AG10803 (cell line): ENCODE results near the gene PIGZ.

ENCODE experiments used
- DNase-seq: peaks from one replicate; pipeline ENCODE4 v3.0.0; 2010; ENCODE audit warnings: low read depth
- H3K4me3 ChIP-seq: 2 replicates; pipeline ENCODE4 v1.5.1; 2011; ENCODE audit warnings: mild to moderate bottlenecking, low read length, control low read depth
- CTCF ChIP-seq: conservative IDR thresholded peaks from 2 replicates; pipeline ENCODE4 v1.5.1; 2011; ENCODE audit warnings: mild to moderate bottlenecking, low read length, control low read depth, inconsistent platforms

The PIGZ gene

GRCh38 chr3:197011780-197012539 lies 43.3 kb upstream of the PIGZ start:
- no peak for DNase-seq
- H3K4me3 ChIP-seq: no peak overlapping the region
- TF ChIP-seq CTCF: no peak

- H3K4me3 ChIP-seq: no peak overlapping the region
- no peak for TF ChIP-seq CTCF
- no peak for DNase-seq
Measured at GRCh38 chr3:197010556-197011351, 42.1 kb upstream of the PIGZ start.

GRCh38 chr3:197009532-197010019 lies 40.9 kb upstream of the PIGZ start:
- no peak for DNase-seq
- TF ChIP-seq CTCF: no peak
- no peak overlapping the region for H3K4me3 ChIP-seq

- no peak for TF ChIP-seq CTCF
- DNase-seq: no peak
- H3K4me3 ChIP-seq: no peak overlapping the region
Measured at GRCh38 chr3:197008436-197009209, 40.0 kb upstream of the PIGZ start.

- no peak for DNase-seq
- no peak overlapping the region for H3K4me3 ChIP-seq
- TF ChIP-seq CTCF: no peak
Measured at GRCh38 chr3:197007953-197008352, 39.3 kb upstream of the PIGZ start.

- no peak overlapping the region for H3K4me3 ChIP-seq
- no peak for TF ChIP-seq CTCF
- no peak for DNase-seq
Measured at GRCh38 chr3:197007296-197007940, 38.8 kb upstream of the PIGZ start.
